Measurements from ENCODE around the gene CLCF1.
"Not testable (repeated sequence)": the region's sequence is repeated elsewhere in the genome, so short reads cannot be mapped to it uniquely, and the experiment has no call there.

Gene CLCF1

GRCh38 chr11:67404515-67405195 lies 31.3 kb upstream of the CLCF1 start:
- no peak for DNase-seq (ENCODE audit: low spot score)
- in situ Hi-C loops (cut with MboI; ENCODE audit: low pct_unique_long_range_greater_than_20kb, low sequenced_read_pairs, unreplicated experiment): loop anchor here (10.0 kb wide), 1 partner anchor 60 kb away; the partner anchor contains the start of gene TMEM134
- TF ChIP-seq CTCF (IDR thresholded peaks at IDR 0.05; ENCODE audit: extremely low read depth, insufficient read depth, missing control alignments): no peak

GRCh38 chr11:67403085-67403484 lies 29.7 kb upstream of the CLCF1 start:
- in situ Hi-C loops (cut with MboI; ENCODE audit: low pct_unique_long_range_greater_than_20kb, low sequenced_read_pairs, unreplicated experiment): loop anchor here (10.0 kb wide), 1 partner anchor 62 kb away; the partner anchor contains the start of gene TMEM134

GRCh38 chr11:67402192-67402839 lies 28.9 kb upstream of the CLCF1 start:
- in situ Hi-C loops (cut with MboI; ENCODE audit: low pct_unique_long_range_greater_than_20kb, low sequenced_read_pairs, unreplicated experiment): loop anchor here (10.0 kb wide), 1 partner anchor 62 kb away; the partner anchor contains the start of gene TMEM134
- not testable (repeated sequence) for DNase-seq (ENCODE audit: low spot score)

More at GRCh38 chr11:67403085-67403484, 29.7 kb upstream of the CLCF1 start:
- DNase-seq (ENCODE audit: low spot score): not testable (repeated sequence)

- in situ Hi-C loops (cut with MboI; ENCODE audit: low pct_unique_long_range_greater_than_20kb, low sequenced_read_pairs, unreplicated experiment): loop anchor here (10.0 kb wide), 1 partner anchor 63 kb away; the partner anchor contains the start of gene TMEM134
- TF ChIP-seq CTCF (IDR thresholded peaks at IDR 0.05; ENCODE audit: extremely low read depth, insufficient read depth, missing control alignments): peak; percentile 52
- peak; percentile 100 for DNase-seq (ENCODE audit: low spot score)
Observed at GRCh38 chr11:67401495-67402191, 28.2 kb upstream of the CLCF1 start, which contains the start of gene PPP1CA. Gene PPP1CA (minus strand): TSS chr11:67401858. CDS start chr11:67401782, 76 bp downstream.

GRCh38 chr11:67400942-67401494 lies 27.6 kb upstream of the CLCF1 start:
- peak; percentile 48 for DNase-seq (ENCODE audit: low spot score)
- no peak for TF ChIP-seq CTCF (IDR thresholded peaks at IDR 0.05; ENCODE audit: extremely low read depth, insufficient read depth, missing control alignments)
- in situ Hi-C loops (cut with MboI; ENCODE audit: low pct_unique_long_range_greater_than_20kb, low sequenced_read_pairs, unreplicated experiment): loop anchor here (10.0 kb wide), 1 partner anchor 64 kb away; the partner anchor contains the start of gene TMEM134

- no peak for DNase-seq (ENCODE audit: low spot score)
- no peak for TF ChIP-seq CTCF (IDR thresholded peaks at IDR 0.05; ENCODE audit: extremely low read depth, insufficient read depth, missing control alignments)
- in situ Hi-C loops (cut with MboI; ENCODE audit: low pct_unique_long_range_greater_than_20kb, low sequenced_read_pairs, unreplicated experiment): loop anchor here (10.0 kb wide), 1 partner anchor 64 kb away; the partner anchor contains the start of gene TMEM134
Observed at GRCh38 chr11:67400251-67400941, 27.0 kb upstream of the CLCF1 start.

Measured in GM13977 (cell line).